ENCODE data around the gene FSHR.

DNA sequence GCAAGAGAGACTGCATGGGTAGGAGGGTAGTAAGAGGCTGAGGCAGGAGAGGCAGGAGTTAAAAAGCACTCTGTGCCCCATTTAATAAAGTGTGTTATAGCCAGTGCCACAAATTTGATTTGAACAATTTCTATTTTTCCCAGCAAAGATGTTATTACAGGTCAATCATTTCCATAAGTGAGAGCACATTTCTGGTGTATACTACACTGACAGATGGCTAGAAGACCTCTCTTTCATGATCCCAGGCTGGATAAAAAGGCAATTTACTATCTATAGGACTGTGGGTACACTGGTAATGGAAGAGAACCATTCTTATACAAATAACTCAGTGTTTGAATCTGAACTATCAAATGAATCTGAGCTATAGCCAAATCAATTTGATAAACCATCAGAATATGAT, 176.2 kb downstream of the FSHR start:
- no peak for TF ChIP-seq EZH2 (IDR thresholded peaks at IDR 0.05)
- TF ChIP-seq FOXP2 (optimal IDR thresholded peaks at IDR 0.05; ENCODE audit: control extremely low read depth, extremely low read length, insufficient read depth): no peak

Data from SK-N-MC (cell line).